Measurements from ENCODE around the gene NHLRC2. TPM values are rescaled to one million over a fixed set of nuclear protein-coding genes. Genes with fewer than 3 reads are reported as not detected.

The NHLRC2 gene
- total RNA-seq, 1 experiment from 2014 or later = 56.3 TPM

DNA sequence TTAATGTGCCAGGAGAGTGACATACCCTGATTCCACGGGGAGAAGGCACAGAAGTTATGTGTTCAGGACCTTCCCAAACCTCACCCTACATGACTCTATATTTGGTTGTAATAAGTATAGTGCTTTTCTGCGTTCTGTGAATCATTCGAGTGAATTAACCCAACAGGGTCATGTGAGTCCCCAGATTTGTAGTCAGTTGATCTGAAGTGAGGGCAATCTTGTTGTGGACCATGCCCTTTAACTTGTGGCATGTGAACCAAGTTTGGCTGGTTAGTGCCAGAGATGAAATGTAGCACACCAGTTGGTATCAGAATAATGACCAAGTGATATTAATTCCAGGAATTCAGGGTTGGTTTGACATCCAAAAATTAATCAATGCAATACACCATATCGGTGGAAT lies 70.2 kb downstream of the NHLRC2 start (continued):
- TF ChIP-seq EZH2phosphoT487 (IDR thresholded peaks at IDR 0.05; ENCODE audit: borderline replicate concordance) = no peak
- no peak for TF ChIP-seq FOSL1 (IDR thresholded peaks at IDR 0.05; ENCODE audit: low read depth)
- TF ChIP-seq, protein P1, sequence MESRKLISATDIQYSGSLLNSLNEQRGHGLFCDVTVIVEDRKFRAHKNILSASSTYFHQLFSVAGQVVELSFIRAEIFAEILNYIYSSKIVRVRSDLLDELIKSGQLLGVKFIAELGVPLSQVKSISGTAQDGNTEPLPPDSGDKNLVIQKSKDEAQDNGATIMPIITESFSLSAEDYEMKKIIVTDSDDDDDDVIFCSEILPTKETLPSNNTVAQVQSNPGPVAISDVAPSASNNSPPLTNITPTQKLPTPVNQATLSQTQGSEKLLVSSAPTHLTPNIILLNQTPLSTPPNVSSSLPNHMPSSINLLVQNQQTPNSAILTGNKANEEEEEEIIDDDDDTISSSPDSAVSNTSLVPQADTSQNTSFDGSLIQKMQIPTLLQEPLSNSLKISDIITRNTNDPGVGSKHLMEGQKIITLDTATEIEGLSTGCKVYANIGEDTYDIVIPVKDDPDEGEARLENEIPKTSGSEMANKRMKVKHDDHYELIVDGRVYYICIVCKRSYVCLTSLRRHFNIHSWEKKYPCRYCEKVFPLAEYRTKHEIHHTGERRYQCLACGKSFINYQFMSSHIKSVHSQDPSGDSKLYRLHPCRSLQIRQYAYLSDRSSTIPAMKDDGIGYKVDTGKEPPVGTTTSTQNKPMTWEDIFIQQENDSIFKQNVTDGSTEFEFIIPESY (IDR thresholded peaks at IDR 0.05; ENCODE audit: extremely low read depth, insufficient replicate concordance, low read length) = no peak
- no peak for TF ChIP-seq POLR2A (IDR thresholded peaks at IDR 0.05; ENCODE audit: borderline replicate concordance, extremely low read depth, insufficient read depth, insufficient read length)
- TF ChIP-seq ZFX (IDR thresholded peaks at IDR 0.05) = no peak

DNA sequence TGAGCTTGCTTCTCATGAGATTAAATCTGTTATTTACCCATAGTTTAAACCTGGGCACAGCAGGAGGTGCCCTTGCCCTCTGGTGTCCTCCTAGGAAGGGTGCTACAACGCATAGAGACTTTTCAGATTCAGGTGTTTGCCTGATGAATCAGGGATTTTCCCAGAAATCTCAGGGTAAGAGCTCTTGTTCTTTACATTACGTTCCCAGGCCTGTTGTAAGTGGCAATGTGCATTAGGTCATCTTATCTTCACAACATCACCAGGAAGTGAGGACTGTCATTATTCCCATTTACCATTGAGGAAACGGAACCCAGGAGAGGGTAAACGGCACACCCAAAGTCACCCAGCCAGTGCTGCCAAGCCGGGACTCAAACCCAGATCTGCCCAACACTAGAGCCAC lies 73.0 kb downstream of the NHLRC2 start:
- H3K9me3 ChIP-seq (ENCODE audit: control insufficient read depth in 1 of 2, insufficient read depth in 1 of 2, low read depth in 1 of 2, low read length in 2 of 2) = no peaks in the 10 kb centered on the region; a peak in 1 of 4 replicates
- H3K79me2 ChIP-seq (ENCODE audit: insufficient read depth, low read length) = no peaks in the 10 kb centered on the region
- H3K27ac ChIP-seq (ENCODE audit: low read depth, low read length) = no peak overlapping the region
- DNase-seq (ENCODE audit: low read depth, low spot score) = no peak
- BruUV-seq (replicated peaks) = no TSS peak
- no peaks in the 10 kb centered on the region for H3K9me2 ChIP-seq (ENCODE audit: insufficient read depth)
- H4K20me1 ChIP-seq (ENCODE audit: insufficient read depth) = no peaks in the 10 kb centered on the region
- H3K36me3 ChIP-seq (ENCODE audit: control insufficient read depth in 1 of 2, insufficient read depth in 2 of 2, low read length in 2 of 2) = no peaks in the 10 kb centered on the region
- intact Hi-C loops (cut with micrococcal nuclease) = no loop called here
- H3K4me2 ChIP-seq (ENCODE audit: low read length) = no peak overlapping the region
- no peaks in the 10 kb centered on the region for H3K4me1 ChIP-seq (ENCODE audit: control insufficient read depth in 1 of 2, insufficient read depth in 2 of 2, low read length in 2 of 2)
- no peak for ATAC-seq
- ChIA-PET CTCF (no interaction called here), POLR2A (no interaction called here), RAD21 (ENCODE audit: low non-redundant PET in 1 of 2, low total read pairs in 2 of 2, uncharacterized antibody in 2 of 2, unreplicated experiment in 2 of 2) (no interaction called here)
- no peak overlapping the region for H3K4me3 ChIP-seq (replicated peaks in 1 of 2; ENCODE audit: low read depth in 1 of 2, low read length in 2 of 2)
- H3K9ac ChIP-seq (ENCODE audit: low read length) = no peak overlapping the region
- 0 out of 2 replicates have a peak, but pooled peaks have one; percentile 3 for TF ChIP-seq RAD21 (IDR thresholded peaks at IDR 0.05; ENCODE audit: low read depth)
- TF ChIP-seq SRF (IDR thresholded peaks at IDR 0.05; ENCODE audit: low read depth) = no peak
- no peak for TF ChIP-seq YY1 (IDR thresholded peaks at IDR 0.05; ENCODE audit: extremely low read depth, insufficient replicate concordance, low read depth, low read length)
- no peak for TF ChIP-seq CBX3 (IDR thresholded peaks at IDR 0.05; ENCODE audit: low read depth)
- TF ChIP-seq, protein P1 (IDR thresholded peaks at IDR 0.05; ENCODE audit: extremely low read depth, insufficient replicate concordance, low read length) = no peak
- H3K27me3 ChIP-seq (ENCODE audit: insufficient read depth, low read length) = no peaks in the 10 kb centered on the region
- no peak overlapping the region for H2AFZ ChIP-seq (ENCODE audit: low read depth, low read length, poor library complexity, severe bottlenecking)

Measured in HCT116 (cell line).